Cardiac septum (tissue), 1 donor: ENCODE measurements around the gene BRI3. TPM values are rescaled to one million over a fixed set of nuclear protein-coding genes. Genes with fewer than 3 reads are reported as not detected.

Experiments
- DNase-seq: peaks from one replicate; pipeline ENCODE4 v3.0.0-alpha.2; 2020; ENCODE audit warnings: low spot score
- intact Hi-C: fragments of 100-400 bp; cut with DNase I; formaldehyde crosslinking; loops from one replicate; pipeline ENCODE4 v1.14.0; 2022
- long read RNA-seq: library from polyadenylated mRNA; unstranded; transcript quantifications from one replicate; pipeline ENCODE4 v2.0.0, GENCODE V29; 2021
- total RNA-seq: library from RNA; stranded (reverse); fragmentation: NEBNext Ultra II Directional; extraction: Animal tissue kit (Norgen Biotek cat#: 25700); gene quantifications from one replicate; pipeline ENCODE4 v1.2.1, GENCODE V29; 2021
- donor health status: DM: no; HTN: no; CAD: no.

The BRI3 gene
- total RNA-seq, result 162 TPM
- long read RNA-seq, transcript BRI3-201 (3 exons, 780 nt), result major isoform, 13 of 19 reads
- long read RNA-seq, partial matches to known transcripts, result 0 of 19 reads
- long read RNA-seq, other reads (novel, unspliced or antisense), result 6 of 19 reads

- intact Hi-C loops, result loop anchor here (1.0 kb wide), 1 partner anchor 29 kb away; the partner anchor contains the start of gene TECPR1
- DNase-seq, result peak; percentile 95
These were observed at the start of gene BRI3 for GRCh38 chr7:98280791-98281756. Gene BRI3 (plus strand): TSS chr7:98281686. CDS start chr7:98281796, 110 bp downstream.

GRCh38 chr7:98232263-98232585, 49.3 kb upstream of the BRI3 start:
- intact Hi-C loops, result no loop called here
- no peak for DNase-seq

GRCh38 chr7:98232799-98233198, 48.7 kb upstream of the BRI3 start:
- intact Hi-C loops, result no loop called here
- no peak for DNase-seq

- no peak for DNase-seq
- intact Hi-C loops, result no loop called here
These were observed 48.0 kb upstream of the BRI3 start for GRCh38 chr7:98233219-98234070.

- intact Hi-C loops, result no loop called here
- no peak for DNase-seq
These were observed 46.9 kb upstream of the BRI3 start for GRCh38 chr7:98234429-98235147.

GRCh38 chr7:98235901-98236300, 45.6 kb upstream of the BRI3 start:
- intact Hi-C loops, result no loop called here
- no peak for DNase-seq

- intact Hi-C loops, result no loop called here
- DNase-seq, result no peak
These were observed 44.9 kb upstream of the BRI3 start for GRCh38 chr7:98236355-98237185.

GRCh38 chr7:98238076-98238475, 43.4 kb upstream of the BRI3 start:
- DNase-seq, result no peak

GRCh38 chr7:98238976-98239375, 42.5 kb upstream of the BRI3 start:
- DNase-seq, result no peak
- intact Hi-C loops, result no loop called here

More at GRCh38 chr7:98238076-98238475, 43.4 kb upstream of the BRI3 start:
- intact Hi-C loops, result no loop called here

GRCh38 chr7:98240961-98241673, 40.4 kb upstream of the BRI3 start:
- no peak for DNase-seq
- intact Hi-C loops, result no loop called here

- intact Hi-C loops, result no loop called here
- no peak for DNase-seq
These were observed 39.7 kb upstream of the BRI3 start for GRCh38 chr7:98241674-98242241.

- no peak for DNase-seq
- intact Hi-C loops, result no loop called here
These were observed 39.1 kb upstream of the BRI3 start for GRCh38 chr7:98242342-98242741.

- no peak for DNase-seq
- intact Hi-C loops, result no loop called here
These were observed 38.6 kb upstream of the BRI3 start for GRCh38 chr7:98242934-98243333.

GRCh38 chr7:98244871-98245270, 36.6 kb upstream of the BRI3 start:
- intact Hi-C loops, result no loop called here
- DNase-seq, result no peak

GRCh38 chr7:98248156-98248555, 33.3 kb upstream of the BRI3 start:
- no peak for DNase-seq
- intact Hi-C loops, result no loop called here

- no peak for DNase-seq
- intact Hi-C loops, result no loop called here
These were observed 32.4 kb upstream of the BRI3 start for GRCh38 chr7:98249106-98249505.

- DNase-seq, result no peak
- intact Hi-C loops, result no loop called here
These were observed 30.7 kb upstream of the BRI3 start for GRCh38 chr7:98250789-98251188.

- no peak for DNase-seq
- intact Hi-C loops, result no loop called here
These were observed 30.3 kb upstream of the BRI3 start for GRCh38 chr7:98251231-98251600.
